GM23248 (cell line): ENCODE results near the gene FCHO1. TPM values are rescaled to one million over a fixed set of nuclear protein-coding genes. Genes with fewer than 3 reads are reported as not detected.

Source experiments
- DNase-seq: peaks from one replicate; pipeline ENCODE4 v3.0.0-alpha.2; 2015
- H2AFZ ChIP-seq: fragments of 200-600 bp; sonication (generic); 2 replicates; pipeline ENCODE4 v1.6.1; 2016; ENCODE audit warnings: antibody characterized with exemption
- H3F3A ChIP-seq: fragments of 200-600 bp; sonication (generic); 2 replicates; pipeline ENCODE4 v1.6.1; 2016; ENCODE audit warnings: mild to moderate bottlenecking, antibody characterized with exemption, mixed run types; ENCODE audit not compliant: insufficient read depth
- H3K27ac ChIP-seq: fragments of 200-600 bp; sonication (generic); 2 replicates; pipeline ENCODE4 v1.5.1; 2016; ENCODE audit warnings: mild to moderate bottlenecking
- H3K27me3 ChIP-seq: fragments of 200-600 bp; sonication (generic); replicated peaks from 2 replicates; pipeline ENCODE4 v1.6.1; 2016; ENCODE audit warnings: mild to moderate bottlenecking; ENCODE audit not compliant: insufficient read depth
- H3K36me3 ChIP-seq: fragments of 200-600 bp; sonication (generic); 2 replicates; pipeline ENCODE4 v1.6.1; 2016; ENCODE audit warnings: low read depth, mild to moderate bottlenecking
- H3K4me1 ChIP-seq: fragments of 200-600 bp; sonication (generic); 2 replicates; pipeline ENCODE4 v1.6.1; 2016; ENCODE audit warnings: mild to moderate bottlenecking; ENCODE audit not compliant: insufficient read depth
- H3K4me2 ChIP-seq: fragments of 200-600 bp; sonication (generic); one replicate; pipeline ENCODE4 v1.6.1; 2016; ENCODE audit warnings: mild to moderate bottlenecking; ENCODE audit not compliant: unreplicated experiment
- H3K4me3 ChIP-seq: fragments of 200-600 bp; sonication (generic); 2 replicates; pipeline ENCODE4 v1.5.1; 2016; ENCODE audit warnings: mild to moderate bottlenecking
- H3K79me2 ChIP-seq: fragments of 200-600 bp; sonication (generic); 2 replicates; pipeline ENCODE4 v1.6.1; 2016; ENCODE audit warnings: mild to moderate bottlenecking; ENCODE audit not compliant: insufficient read depth
- H3K9ac ChIP-seq: fragments of 200-600 bp; sonication (generic); 2 replicates; pipeline ENCODE4 v1.6.1; 2016; ENCODE audit warnings: mild to moderate bottlenecking
- H3K9me2 ChIP-seq: fragments of 200-600 bp; sonication (generic); 2 replicates; pipeline ENCODE4 v1.6.1; 2016; ENCODE audit warnings: mixed run types, mild to moderate bottlenecking, moderate library complexity; ENCODE audit not compliant: insufficient read depth
- H3K9me3 ChIP-seq: fragments of 200-600 bp; sonication (generic); one replicate; pipeline ENCODE4 v1.6.1; 2017; ENCODE audit warnings: low read depth
- H4K20me1 ChIP-seq: fragments of 200-600 bp; sonication (generic); 2 replicates; pipeline ENCODE4 v1.6.0; 2016; ENCODE audit not compliant: insufficient read depth
- EZH2 ChIP-seq: fragments of 200-600 bp; sonication (generic); IDR thresholded peaks from 2 replicates; pipeline ENCODE4 v1.6.1; 2018; ENCODE audit warnings: antibody characterized with exemption, mild to moderate bottlenecking; ENCODE audit not compliant: insufficient read depth, poor library complexity, severe bottlenecking
- EZH2phosphoT487 ChIP-seq: fragments of 200-600 bp; sonication (generic); IDR thresholded peaks from 2 replicates; pipeline ENCODE4 v1.6.1; 2018; ENCODE audit warnings: antibody characterized with exemption, moderate library complexity, mild to moderate bottlenecking, low read depth; ENCODE audit not compliant: insufficient read depth
- WGBS, 2 experiments: methylation state at CpG; one replicate each; pipeline ENCODE4 v1.1.6; 2015 to 2017; ENCODE audit warnings: low lambda C conversion rate in 2 of 2, low coverage in 1 of 2; ENCODE audit errors: missing lambda C conversion rate in 2 of 2; 5-methylcytosine and 5-hydroxymethylcytosine counted together
- in situ Hi-C: fragments of 300-500 bp; cut with MboI; formaldehyde crosslinking; loops from 2 replicates; pipeline ENCODE4 v1.15.0; 2020
- polyA plus RNA-seq: library from polyadenylated mRNA; unstranded; fragments of >200 nt; fragmentation: Nextera tagmentation; extraction: Ambion mirVana; gene quantifications from 2 replicates; pipeline ENCODE4 v1.2.1, GENCODE V29; 2016
- total RNA-seq: library from RNA; depleted of rRNA; stranded (reverse); fragments of >200 nt; shearing (Covaris generic); gene quantifications from 2 replicates; pipeline ENCODE4 v1.2.3, GENCODE V29; 2014

The FCHO1 gene
- total and polyA plus RNA-seq, 2 experiments from 2014 or later, result 0.43 to 1.1 TPM

GRCh38 chr19:17817668-17818363, 66.5 kb downstream of the FCHO1 start:
- H3K36me3 ChIP-seq, result no peaks in the 10 kb centered on the region
- TF ChIP-seq EZH2 (no peak), EZH2phosphoT487 (no peak)
- no peaks in the 10 kb centered on the region for H3K9me3 ChIP-seq
- H2AFZ ChIP-seq, result no peak overlapping the region
- no peaks in the 10 kb centered on the region for H4K20me1 ChIP-seq
- H3K27ac ChIP-seq, result no peak overlapping the region
- H3K4me3 ChIP-seq, result no peak overlapping the region
- no peak for DNase-seq
- H3F3A ChIP-seq, result no peaks in the 10 kb centered on the region
- H3K9ac ChIP-seq, result no peak overlapping the region
- no peaks in the 10 kb centered on the region for H3K79me2 ChIP-seq
- H3K27me3 ChIP-seq, result no peaks in the 10 kb centered on the region
- WGBS, 2 experiments, result 48 to 53% methylated on average over 12 to 13 of the region's 13 CpGs
- H3K4me1 ChIP-seq, result no peaks in the 10 kb centered on the region
- no peak overlapping the region for H3K4me2 ChIP-seq
- no peaks in the 10 kb centered on the region for H3K9me2 ChIP-seq
- in situ Hi-C loops, result no loop called here

- Histone ChIP-seq H3K27ac (no peak within 1 kb of the TSS), H3K9me3 (no peaks in the 10 kb centered on the region), H3K9me2 (no peaks in the 10 kb centered on the region), H3K4me2 (no peak within 1 kb of the TSS), H3K79me2 (no peaks in the 10 kb centered on the region), H3K36me3 (no peaks in the 10 kb centered on the region), H3F3A (no peaks in the 10 kb centered on the region), H3K4me3 (no peak within 1 kb of the TSS), H3K4me1 (no peaks in the 10 kb centered on the region), H4K20me1 (no peaks in the 10 kb centered on the region), H3K27me3 (no peaks in the 10 kb centered on the region), H2AFZ (no peak within 1 kb of the TSS), H3K9ac (no peak within 1 kb of the TSS)
- no peak for TF ChIP-seq EZH2phosphoT487
- no peak for TF ChIP-seq EZH2
- in situ Hi-C loops, result no loop called here
- 76 to 81% methylated on average over 31 to 34 of the region's 34 CpGs for WGBS, 2 experiments
- DNase-seq, result no peak
Observed at GRCh38 chr19:17821190-17821589, 69.9 kb downstream of the FCHO1 start, which contains the start of gene INSL3. INSL3 (minus strand) TSS chr19:17821519; CDS start chr19:17821506, 13 bp downstream.

- no peak overlapping the region for H3K27ac ChIP-seq
- no peak overlapping the region for H2AFZ ChIP-seq
- H3K36me3 ChIP-seq, result no peaks in the 10 kb centered on the region
- in situ Hi-C loops, result no loop called here
- no peak for DNase-seq
- H3K9ac ChIP-seq, result no peak overlapping the region
- H4K20me1 ChIP-seq, result no peaks in the 10 kb centered on the region
- no peaks in the 10 kb centered on the region for H3K79me2 ChIP-seq
- no peaks in the 10 kb centered on the region for H3K9me2 ChIP-seq
- no peak overlapping the region for H3K4me3 ChIP-seq
- H3F3A ChIP-seq, result no peaks in the 10 kb centered on the region
- H3K4me1 ChIP-seq, result no peaks in the 10 kb centered on the region
- H3K27me3 ChIP-seq, result no peaks in the 10 kb centered on the region
- H3K4me2 ChIP-seq, result no peak overlapping the region
- WGBS, 2 experiments, result 40 to 55% methylated on average over 8 of the region's 8 CpGs
- no peaks in the 10 kb centered on the region for H3K9me3 ChIP-seq
- TF ChIP-seq EZH2phosphoT487, result no peak
- TF ChIP-seq EZH2, result no peak
Observed at GRCh38 chr19:17824339-17824738, 73.1 kb downstream of the FCHO1 start.

DNA sequence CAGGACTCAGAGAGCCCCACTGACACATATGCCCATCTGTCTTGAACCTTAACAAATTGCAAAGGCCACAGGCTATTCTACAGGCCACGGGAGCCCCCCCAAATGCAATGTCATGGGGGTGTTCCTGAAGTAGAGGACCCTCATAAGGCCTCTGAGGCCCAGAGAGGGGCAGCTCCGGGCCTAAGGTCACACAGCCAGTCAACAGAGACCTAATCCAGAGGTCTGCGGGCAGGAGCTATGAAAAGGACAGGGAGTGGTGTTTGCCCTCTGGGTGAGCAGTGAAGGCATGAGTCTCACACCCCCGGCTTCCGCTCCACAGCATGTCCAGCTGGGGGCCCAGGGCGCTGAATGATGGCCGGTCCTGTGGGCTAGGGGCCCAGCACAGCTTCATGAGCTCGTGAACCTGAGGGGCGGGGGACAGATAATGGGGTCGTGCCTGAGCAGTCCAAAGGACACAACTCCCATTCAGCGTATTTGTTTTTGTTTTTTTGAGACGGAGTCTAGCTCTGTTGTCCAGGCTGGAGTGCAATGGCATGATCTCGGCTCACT, 75.3 kb downstream of the FCHO1 start:
- H3K4me3 ChIP-seq, result no peak overlapping the region
- H2AFZ ChIP-seq, result no peak overlapping the region
- H3K9me2 ChIP-seq, result no peaks in the 10 kb centered on the region
- DNase-seq, result no peak
- no peak for TF ChIP-seq EZH2
- no peak for TF ChIP-seq EZH2phosphoT487
- in situ Hi-C loops, result no loop called here
- no peak overlapping the region for H3K9ac ChIP-seq
- H3K4me2 ChIP-seq, result no peak overlapping the region
- H3K4me1 ChIP-seq, result no peaks in the 10 kb centered on the region
- no peaks in the 10 kb centered on the region for H4K20me1 ChIP-seq
- H3K36me3 ChIP-seq, result no peaks in the 10 kb centered on the region
- H3K79me2 ChIP-seq, result no peaks in the 10 kb centered on the region
- 83% methylated on average over 13 of the region's 13 CpGs for WGBS, 2 experiments
- H3K9me3 ChIP-seq, result no peaks in the 10 kb centered on the region
- no peaks in the 10 kb centered on the region for H3K27me3 ChIP-seq
- H3K27ac ChIP-seq, result no peak overlapping the region
- H3F3A ChIP-seq, result no peaks in the 10 kb centered on the region
